Breast epithelium (tissue), 4 donors: ENCODE measurements around the gene S100A7A. TPM values are rescaled to one million over a fixed set of nuclear protein-coding genes. Genes with fewer than 3 reads are reported as not detected.

Source experiments
- DNase-seq, 2 donors: peaks; one replicate each; pipeline ENCODE4 v3.0.0-alpha.2; 2019; ENCODE audit warnings: low spot score in 2 of 2
- H3K27ac ChIP-seq, 2 donors: fragments of 200-600 bp; sonication (generic) in 1 of 2; one replicate each; pipeline ENCODE4 v1.5.1; 2016 to 2019; ENCODE audit warnings: mild to moderate bottlenecking in 1 of 2
- H3K27me3 ChIP-seq, 2 donors: fragments of 200-600 bp; sonication (generic) in 1 of 2; one replicate each; pipeline versions ENCODE4 v1.5.1 to v1.6.0; 2017 to 2019; ENCODE audit warnings: control low read depth in 1 of 2, mild to moderate bottlenecking in 1 of 2
- H3K36me3 ChIP-seq: fragments of 200-600 bp; one replicate; pipeline ENCODE4 v1.5.1; 2019
- H3K4me1 ChIP-seq, 2 donors: fragments of 200-600 bp; sonication (generic); one replicate each; pipeline ENCODE4 v1.5.1; 2016 to 2019; ENCODE audit warnings: control low read depth in 1 of 2
- H3K4me3 ChIP-seq, 3 donors: fragments of 200-600 bp; sonication (generic); 1 replicate in 2 of 3; 2 replicates in 1 of 3; pipeline ENCODE4 v1.5.1; 2016 to 2019; ENCODE audit warnings: mild to moderate bottlenecking in 3 of 3, moderate library complexity in 2 of 3
- H3K9me3 ChIP-seq, 2 donors: fragments of 200-600 bp; sonication (generic) in 1 of 2; one replicate each; pipeline ENCODE4 v1.5.1; 2016 to 2019; ENCODE audit warnings: control low read depth in 1 of 2
- CTCF ChIP-seq, 3 donors: fragments of 450-650 bp; IDR thresholded peaks; one replicate each; pipeline ENCODE4 v1.5.1; 2016 to 2017; ENCODE audit warnings: antibody characterized with exemption in 3 of 3, mild to moderate bottlenecking in 3 of 3, moderate library complexity in 3 of 3
- POLR2A ChIP-seq: fragments of 450-650 bp; IDR thresholded peaks from one replicate; pipeline ENCODE4 v1.6.1; 2016; ENCODE audit warnings: antibody characterized with exemption, mild to moderate bottlenecking, moderate library complexity
- POLR2AphosphoS5 ChIP-seq, 3 donors: sonication (generic); formaldehyde crosslinking; IDR thresholded peaks; one replicate each; pipeline ENCODE4 v1.6.1; 2017; ENCODE audit warnings: antibody characterized with exemption in 3 of 3
- intact Hi-C: fragments of 100-400 bp; cut with DNase I; formaldehyde crosslinking; loops from one replicate; pipeline ENCODE4 v1.15.1; 2023; ENCODE audit warnings: low total_unique reads
- total RNA-seq, 3 donors: library from RNA; depleted of rRNA; stranded (reverse); fragments of >200 nt; gene quantifications; one replicate each; pipeline ENCODE4 v1.1.0, GENCODE V29; 2016

S100A7A gene
- total RNA-seq, 3 donors from 2014 or later, result not detected

- Histone ChIP-seq H3K27ac (no peak overlapping the region), H3K4me1 (no peaks in the 10 kb centered on the region), H3K4me3 (no peak overlapping the region), H3K36me3 (no peaks in the 10 kb centered on the region), H3K27me3 (no peaks in the 10 kb centered on the region), H3K9me3 (no peaks in the 10 kb centered on the region)
- intact Hi-C loops, result no loop called here
- no peak for DNase-seq
- TF ChIP-seq POLR2AphosphoS5 (IDR thresholded peaks at IDR 0.05) (no peak), POLR2A (no peak), CTCF (IDR thresholded peaks at IDR 0.05) (no peak)
Observed at GRCh38 chr1:153437236-153437635, 20.9 kb downstream of the S100A7A start.

- intact Hi-C loops, result no loop called here
- H3K27me3 ChIP-seq, result peaks cover 0 to 4% of the 10 kb centered on the region in 2 donors
- H3K27ac ChIP-seq, result no peak overlapping the region
- H3K4me3 ChIP-seq, result no peak overlapping the region
- no peaks in the 10 kb centered on the region for H3K36me3 ChIP-seq
- no peaks in the 10 kb centered on the region for H3K4me1 ChIP-seq
- no peaks in the 10 kb centered on the region for H3K9me3 ChIP-seq
- TF ChIP-seq CTCF (IDR thresholded peaks at IDR 0.05) (no peak), POLR2A (no peak), POLR2AphosphoS5 (IDR thresholded peaks at IDR 0.05) (no peak)
- no peak for DNase-seq
Observed at GRCh38 chr1:153438599-153438998, 22.3 kb downstream of the S100A7A start.

GRCh38 chr1:153439273-153439672, 23.0 kb downstream of the S100A7A start:
- TF ChIP-seq POLR2AphosphoS5 (IDR thresholded peaks at IDR 0.05) (no peak), CTCF (IDR thresholded peaks at IDR 0.05) (no peak), POLR2A (no peak)
- Histone ChIP-seq H3K4me1 (no peaks in the 10 kb centered on the region), H3K27me3 (peaks cover 0 to 10% of the 10 kb centered on the region in 2 donors), H3K9me3 (no peaks in the 10 kb centered on the region), H3K4me3 (no peak overlapping the region), H3K36me3 (no peaks in the 10 kb centered on the region), H3K27ac (no peak overlapping the region)
- DNase-seq, result no peak
- intact Hi-C loops, result no loop called here

- intact Hi-C loops, result no loop called here
Observed at GRCh38 chr1:153441238-153441755, 25.0 kb downstream of the S100A7A start.

GRCh38 chr1:153443486-153443885, 27.2 kb downstream of the S100A7A start:
- H3K4me1 ChIP-seq, result no peaks in the 10 kb centered on the region
- intact Hi-C loops, result no loop called here
- H3K27me3 ChIP-seq, result peaks cover 0 to 15% of the 10 kb centered on the region in 2 donors
- no peak for TF ChIP-seq POLR2AphosphoS5 (IDR thresholded peaks at IDR 0.05)
- TF ChIP-seq CTCF (IDR thresholded peaks at IDR 0.05), result no peak
- no peak for TF ChIP-seq POLR2A
- no peak overlapping the region for H3K4me3 ChIP-seq
- H3K27ac ChIP-seq, result no peak overlapping the region
- no peak for DNase-seq
- no peaks in the 10 kb centered on the region for H3K9me3 ChIP-seq
- no peaks in the 10 kb centered on the region for H3K36me3 ChIP-seq

More at GRCh38 chr1:153441238-153441755, 25.0 kb downstream of the S100A7A start:
- DNase-seq, result no peak
- TF ChIP-seq POLR2A (no peak), POLR2AphosphoS5 (IDR thresholded peaks at IDR 0.05) (no peak), CTCF (IDR thresholded peaks at IDR 0.05) (no peak)
- H3K4me1 ChIP-seq, result no peaks in the 10 kb centered on the region
- no peaks in the 10 kb centered on the region for H3K9me3 ChIP-seq
- H3K27ac ChIP-seq, result no peak overlapping the region
- H3K36me3 ChIP-seq, result no peaks in the 10 kb centered on the region
- H3K27me3 ChIP-seq, result peaks cover 0 to 15% of the 10 kb centered on the region in 2 donors
- H3K4me3 ChIP-seq, result no peak overlapping the region
